Measurements from ENCODE around the gene HDAC8.
"Not testable (repeated sequence)": the region's sequence is repeated elsewhere in the genome, so short reads cannot be mapped to it uniquely, and the experiment has no call there.

GRCh38 chrX:72490221-72490620, 82.4 kb downstream of the HDAC8 start:
- not testable (repeated sequence) for TF ChIP-seq CTCF (IDR thresholded peaks at IDR 0.05); EZH2 (IDR thresholded peaks at IDR 0.05; ENCODE audit: borderline replicate concordance, insufficient read depth, low read depth, low read length, poor library complexity, severe bottlenecking)

Data from B cell (primary cell).